ENCODE measurements around the gene HOMER2. TPM values are rescaled to one million over a fixed set of nuclear protein-coding genes. Genes with fewer than 3 reads are reported as not detected.

Gene HOMER2
- total RNA-seq, 1 donor from 2014 or later, result 21.0 TPM

DNA sequence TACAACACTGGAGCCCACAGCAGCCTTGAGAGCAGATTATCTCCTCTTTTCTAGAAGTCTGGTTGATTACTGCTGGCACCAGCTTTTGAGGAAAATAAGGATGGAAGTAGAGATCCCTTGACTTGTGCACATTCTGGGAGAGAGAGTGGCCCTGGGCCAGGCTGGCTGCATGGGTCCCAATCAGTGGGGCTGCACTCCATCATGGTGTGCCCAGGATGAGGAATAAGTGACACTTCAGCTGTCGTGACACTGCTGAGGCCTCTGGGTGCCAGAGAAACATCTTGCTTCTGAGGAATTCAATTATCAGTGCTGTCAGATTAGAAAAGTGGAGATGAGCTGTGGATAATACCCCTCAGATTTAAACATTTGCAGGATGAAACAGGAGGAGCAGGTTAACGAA lies 42.6 kb upstream of the HOMER2 start:
- TF ChIP-seq, protein P1, sequence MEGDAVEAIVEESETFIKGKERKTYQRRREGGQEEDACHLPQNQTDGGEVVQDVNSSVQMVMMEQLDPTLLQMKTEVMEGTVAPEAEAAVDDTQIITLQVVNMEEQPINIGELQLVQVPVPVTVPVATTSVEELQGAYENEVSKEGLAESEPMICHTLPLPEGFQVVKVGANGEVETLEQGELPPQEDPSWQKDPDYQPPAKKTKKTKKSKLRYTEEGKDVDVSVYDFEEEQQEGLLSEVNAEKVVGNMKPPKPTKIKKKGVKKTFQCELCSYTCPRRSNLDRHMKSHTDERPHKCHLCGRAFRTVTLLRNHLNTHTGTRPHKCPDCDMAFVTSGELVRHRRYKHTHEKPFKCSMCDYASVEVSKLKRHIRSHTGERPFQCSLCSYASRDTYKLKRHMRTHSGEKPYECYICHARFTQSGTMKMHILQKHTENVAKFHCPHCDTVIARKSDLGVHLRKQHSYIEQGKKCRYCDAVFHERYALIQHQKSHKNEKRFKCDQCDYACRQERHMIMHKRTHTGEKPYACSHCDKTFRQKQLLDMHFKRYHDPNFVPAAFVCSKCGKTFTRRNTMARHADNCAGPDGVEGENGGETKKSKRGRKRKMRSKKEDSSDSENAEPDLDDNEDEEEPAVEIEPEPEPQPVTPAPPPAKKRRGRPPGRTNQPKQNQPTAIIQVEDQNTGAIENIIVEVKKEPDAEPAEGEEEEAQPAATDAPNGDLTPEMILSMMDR (IDR thresholded peaks at IDR 0.05; ENCODE audit: unreplicated experiment), result no peak
- peaks cover 6% of the 10 kb centered on the region for H3K36me3 Mint-ChIP-seq (ENCODE audit: insufficient read depth)

DNA sequence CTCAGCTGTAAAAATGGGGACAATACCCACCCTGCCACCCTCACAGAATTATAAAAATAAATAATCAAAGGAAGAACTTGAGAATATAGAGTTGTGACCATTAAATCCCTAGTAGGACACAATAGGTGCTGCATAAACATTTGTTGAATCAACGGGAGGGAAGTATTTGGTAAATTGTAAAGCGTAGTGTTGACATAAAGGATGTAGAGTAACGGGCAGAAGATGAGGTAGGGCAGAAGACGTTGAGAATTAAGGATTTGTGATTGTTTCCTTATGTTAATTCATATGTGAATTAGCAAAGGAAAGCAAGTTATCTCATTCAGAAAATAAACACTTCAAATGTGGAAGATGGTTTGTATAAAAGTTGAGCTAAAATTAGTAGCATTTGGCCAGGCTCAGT lies 40.6 kb upstream of the HOMER2 start:
- Mint-ChIP-seq H3K4me1 (ENCODE audit: low read depth) (no peaks in the 10 kb centered on the region), H3K27ac (no peak overlapping the region), H3K4me3 (ENCODE audit: low read depth) (no peak overlapping the region), H3K27me3 (no peaks in the 10 kb centered on the region), H3K9me3 (ENCODE audit: low read depth) (no peaks in the 10 kb centered on the region), H3K36me3 (ENCODE audit: insufficient read depth) (peaks cover 12% of the 10 kb centered on the region)
- TF ChIP-seq, protein P1 (IDR thresholded peaks at IDR 0.05; ENCODE audit: unreplicated experiment), result no peak
- DNase-seq (ENCODE audit: low spot score, unreplicated experiment), result no peak

More for the DNA sequence above, 42.6 kb upstream of the HOMER2 start:
- no peak overlapping the region for H3K27ac Mint-ChIP-seq
- H3K4me1 Mint-ChIP-seq (ENCODE audit: low read depth), result no peaks in the 10 kb centered on the region
- no peak overlapping the region for H3K4me3 Mint-ChIP-seq (ENCODE audit: low read depth)
- H3K9me3 Mint-ChIP-seq (ENCODE audit: low read depth), result no peaks in the 10 kb centered on the region
- DNase-seq (ENCODE audit: low spot score, unreplicated experiment), result no peak
- no peaks in the 10 kb centered on the region for H3K27me3 Mint-ChIP-seq

DNA sequence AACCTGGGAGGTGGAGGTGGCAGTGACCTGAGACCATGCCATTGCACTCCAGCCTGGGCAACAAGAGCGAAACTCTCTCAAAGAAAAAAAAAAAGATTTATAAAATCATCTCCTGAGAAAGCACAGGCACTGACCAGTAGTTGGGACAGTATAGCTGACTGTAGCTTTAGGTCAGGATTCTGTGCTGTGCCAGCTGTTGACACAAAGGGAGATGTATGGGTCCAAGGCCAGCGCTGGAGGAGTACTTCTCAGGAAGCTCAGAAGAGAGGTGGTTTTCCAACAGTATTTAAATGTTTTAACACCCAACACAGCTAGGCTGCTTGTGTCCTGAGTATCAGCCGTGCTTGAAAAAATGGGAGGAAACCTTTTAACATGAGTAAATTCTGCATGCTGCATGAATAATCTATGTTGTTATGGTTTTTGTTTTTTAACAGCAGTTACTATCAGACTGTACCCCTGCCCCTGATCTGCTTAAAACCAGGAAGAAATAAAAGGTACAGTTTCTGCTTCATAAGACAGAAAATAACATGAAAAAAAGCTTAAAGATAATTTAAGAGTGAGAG lies 40.0 kb upstream of the HOMER2 start:
- TF ChIP-seq, protein P1 (IDR thresholded peaks at IDR 0.05; ENCODE audit: unreplicated experiment), result no peak
- no peak overlapping the region for H3K27ac Mint-ChIP-seq
- H3K9me3 Mint-ChIP-seq (ENCODE audit: low read depth), result no peaks in the 10 kb centered on the region
- H3K4me3 Mint-ChIP-seq (ENCODE audit: low read depth), result no peak overlapping the region
- peaks cover 15% of the 10 kb centered on the region for H3K36me3 Mint-ChIP-seq (ENCODE audit: insufficient read depth)
- no peaks in the 10 kb centered on the region for H3K4me1 Mint-ChIP-seq (ENCODE audit: low read depth)
- DNase-seq (ENCODE audit: low spot score, unreplicated experiment), result no peak
- H3K27me3 Mint-ChIP-seq, result no peaks in the 10 kb centered on the region

DNA sequence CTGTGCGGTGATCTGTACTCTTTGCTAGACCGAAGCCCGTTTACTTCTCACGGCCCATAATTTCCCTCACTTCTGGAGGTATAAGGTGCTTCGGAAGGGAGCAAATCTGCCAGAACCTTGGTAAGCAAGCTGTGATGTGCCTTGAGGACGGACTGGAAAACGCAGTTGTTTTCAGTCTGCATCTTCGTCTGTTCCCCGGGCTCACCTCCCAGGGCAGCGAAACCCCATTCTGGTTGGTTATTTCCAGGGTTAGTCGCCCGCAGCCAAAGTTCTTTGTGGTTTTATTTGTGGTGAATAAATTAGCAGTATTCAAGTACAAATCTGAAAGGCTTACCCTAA lies 33.9 kb upstream of the HOMER2 start:
- TF ChIP-seq, protein P1 (IDR thresholded peaks at IDR 0.05; ENCODE audit: unreplicated experiment), result no peak
- H3K27me3 Mint-ChIP-seq, result no peaks in the 10 kb centered on the region
- H3K4me3 Mint-ChIP-seq (ENCODE audit: low read depth), result peak overlapping the region; percentile 98
- H3K4me1 Mint-ChIP-seq (ENCODE audit: low read depth), result peaks cover 16% of the 10 kb centered on the region
- H3K27ac Mint-ChIP-seq, result peak overlapping the region; percentile 97
- peaks cover 6% of the 10 kb centered on the region for H3K9me3 Mint-ChIP-seq (ENCODE audit: low read depth)
- DNase-seq (ENCODE audit: low spot score, unreplicated experiment), result no peak
- H3K36me3 Mint-ChIP-seq (ENCODE audit: insufficient read depth), result peaks cover 14% of the 10 kb centered on the region

DNA sequence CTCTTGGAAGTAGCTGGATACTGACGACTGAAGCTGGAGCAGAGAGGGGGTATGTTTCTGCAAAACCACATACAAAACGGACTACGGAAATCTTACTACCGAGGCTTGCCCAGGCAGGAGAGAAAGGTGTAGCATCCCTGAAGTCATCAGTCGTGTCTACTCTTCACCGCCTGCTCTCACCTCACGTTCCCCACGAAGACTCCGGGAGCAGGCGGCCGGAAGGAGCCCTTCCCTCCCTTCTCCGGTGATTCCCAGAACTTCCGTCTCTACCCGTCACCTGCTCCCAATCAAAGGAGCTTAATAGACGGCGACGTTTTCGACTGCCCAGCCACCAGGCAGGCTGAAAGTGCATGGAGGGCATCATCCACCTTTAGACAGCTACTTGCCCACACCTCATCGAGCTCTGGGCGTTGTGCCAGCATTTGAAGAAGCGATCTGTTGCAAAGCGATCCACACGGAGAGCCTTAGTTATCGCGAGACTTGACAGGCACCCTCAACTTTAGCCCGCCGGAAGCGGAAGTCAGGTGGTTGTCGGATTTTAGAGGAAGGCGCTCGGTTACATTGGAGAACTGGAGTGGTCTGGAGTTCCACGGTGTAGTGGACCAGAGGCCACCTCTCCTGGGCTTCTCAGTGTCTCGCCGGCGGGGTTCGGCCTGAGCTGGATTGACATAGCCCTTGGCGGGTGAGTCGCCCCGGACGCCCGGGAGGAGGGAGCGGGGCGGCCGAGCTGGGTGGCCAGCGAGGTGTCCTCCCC lies 33.3 kb upstream of the HOMER2 start, which contains the start of gene RAMAC:
RAMAC (plus strand) TSS at position 523 of the 754 bp plus-strand sequence. CDS start 2,809 bp downstream, outside the sequence.
- H3K4me3 Mint-ChIP-seq (ENCODE audit: low read depth), result peak within 1 kb of the TSS; percentile 98
- H3K27ac Mint-ChIP-seq, result peak within 1 kb of the TSS; percentile 97
- H3K4me1 Mint-ChIP-seq (ENCODE audit: low read depth), result peaks cover 16% of the 10 kb centered on the region
- peaks cover 14% of the 10 kb centered on the region for H3K36me3 Mint-ChIP-seq (ENCODE audit: insufficient read depth)
- peak; percentile 65 for DNase-seq (ENCODE audit: low spot score, unreplicated experiment)
- H3K9me3 Mint-ChIP-seq (ENCODE audit: low read depth), result peaks cover 6% of the 10 kb centered on the region
- no peaks in the 10 kb centered on the region for H3K27me3 Mint-ChIP-seq
- TF ChIP-seq, protein P1 (IDR thresholded peaks at IDR 0.05; ENCODE audit: unreplicated experiment), result no peak
